Endothelial cell of umbilical vein (primary cell): ENCODE data around the gene OR56B1. TPM values are rescaled to one million over a fixed set of nuclear protein-coding genes. Genes with fewer than 3 reads are reported as not detected.

Experiments used
- BruUV-seq: library from RNA; stranded (reverse); fragments of 400-500 nt; replicated peaks from 2 replicates; lab custom pipeline; 2021; lab: Mats Ljungman, UMichigan
- CTCF ChIA-PET: fragments of 300-600, 350-600 bp; sonication (Branson Sonifier 250); formaldehyde crosslinking; loops from one replicate; lab custom pipeline; 2021; ENCODE audit warnings: antibody characterized with exemption, inconsistent platforms; lab: Charles Lee
- POLR2A ChIA-PET: fragments of 300-600, 350-600 bp; sonication (Branson Sonifier 250); formaldehyde crosslinking; loops from one replicate; lab custom pipeline; 2021; ENCODE audit warnings: antibody characterized with exemption, inconsistent platforms; lab: Charles Lee
- DNase-seq: peaks from one replicate; pipeline ENCODE4 v3.0.0-alpha.2; 2011; ENCODE audit warnings: low read depth, low spot score
- FAIRE-seq: peaks from 2 replicates; lab custom pipeline; 2011; peaks lifted over from hg19 to GRCh38; lab: Jason Lieb, UNC
- H2AFZ ChIP-seq: 2 replicates; pipeline ENCODE4 v1.6.0; 2012; ENCODE audit warnings: low read depth, low read length, control low read depth, inconsistent platforms
- H3K27ac ChIP-seq: 2 replicates; pipeline ENCODE4 v1.5.1; 2011; ENCODE audit warnings: low read depth, mild to moderate bottlenecking, control low read depth, low read length, moderate library complexity; ENCODE audit not compliant: insufficient read depth
- H3K27me3 ChIP-seq, 2 experiments: 2 replicates each; pipeline versions ENCODE4 v1.6.0 to v1.6.1; 2011; ENCODE audit warnings: low read length in 2 of 2, mixed read lengths in 1 of 2; ENCODE audit not compliant: control insufficient read depth in 2 of 2, insufficient read depth in 2 of 2
- H3K36me3 ChIP-seq, 2 experiments: 2 replicates in 1 of 2; 3 replicates in 1 of 2; pipeline ENCODE4 v1.5.1; 2011; ENCODE audit warnings: low read length in 2 of 2, mild to moderate bottlenecking in 1 of 2, moderate library complexity in 1 of 2; ENCODE audit not compliant: control insufficient read depth in 2 of 2, insufficient read depth in 2 of 2; ENCODE audit errors: extremely low read depth in 1 of 2
- H3K4me1 ChIP-seq: 3 replicates; pipeline ENCODE4 v1.5.1; 2011; ENCODE audit warnings: mild to moderate bottlenecking, low read length; ENCODE audit not compliant: control insufficient read depth, insufficient read depth; ENCODE audit errors: extremely low read depth
- H3K4me2 ChIP-seq: 2 replicates; pipeline ENCODE4 v1.6.1; 2011; ENCODE audit warnings: low read length, control low read depth, mixed read lengths; ENCODE audit not compliant: insufficient read depth
- H3K4me3 ChIP-seq, 3 experiments: fragments of 200-600 bp in 1 of 3; sonication (generic), shearing (Covaris generic) in 1 of 3; replicated peaks in 1 of 3; 2 replicates each; pipeline ENCODE4 v1.5.1; 2011 to 2016; ENCODE audit warnings: control low read depth in 3 of 3, low read length in 3 of 3, mild to moderate bottlenecking in 2 of 3, inconsistent platforms in 1 of 3, low read depth in 1 of 3, moderate library complexity in 1 of 3; ENCODE audit not compliant: insufficient read depth in 1 of 3
- H3K79me2 ChIP-seq: 2 replicates; pipeline ENCODE4 v1.6.0; 2012; ENCODE audit warnings: low read length, inconsistent platforms; ENCODE audit not compliant: control insufficient read depth, insufficient read depth
- H3K9ac ChIP-seq: replicated peaks from 2 replicates; pipeline ENCODE3; 2011; ENCODE audit warnings: low read length, control low read depth; ENCODE audit not compliant: insufficient read depth; ENCODE audit errors: extremely low read depth
- H3K9me1 ChIP-seq: replicated peaks from 3 replicates; pipeline ENCODE4 v1.6.0; 2011; ENCODE audit warnings: mild to moderate bottlenecking, low read length; ENCODE audit not compliant: control insufficient read depth, insufficient read depth; ENCODE audit errors: extremely low read depth
- H3K9me3 ChIP-seq: replicated peaks from 2 replicates; pipeline ENCODE4 v1.5.1; 2012; ENCODE audit warnings: low read length, inconsistent platforms; ENCODE audit not compliant: control insufficient read depth, insufficient read depth
- H4K20me1 ChIP-seq: replicated peaks from 2 replicates; pipeline ENCODE3; 2011; ENCODE audit warnings: mild to moderate bottlenecking, low read length; ENCODE audit not compliant: control insufficient read depth, insufficient read depth; ENCODE audit errors: extremely low read depth
- CTCF ChIP-seq, 2 donors: IDR thresholded peaks; 1 replicate in 1 of 2; 2 replicates in 1 of 2; pipeline ENCODE4 v1.5.1; 2011; ENCODE audit warnings: low read length in 2 of 2, mild to moderate bottlenecking in 2 of 2, moderate library complexity in 2 of 2, control low read depth in 1 of 2, inconsistent platforms in 1 of 2, low read depth in 1 of 2; ENCODE audit not compliant: insufficient read depth in 1 of 2; ENCODE audit errors: extremely low read depth in 1 of 2
- EZH2 ChIP-seq: IDR thresholded peaks from 2 replicates; pipeline ENCODE4 v1.6.1; 2012; ENCODE audit warnings: borderline replicate concordance, low read depth, mild to moderate bottlenecking, moderate library complexity, low read length, inconsistent platforms; ENCODE audit not compliant: severe bottlenecking
- FOS ChIP-seq: IDR thresholded peaks from 2 replicates; pipeline ENCODE4 v1.6.1; 2011; ENCODE audit warnings: mild to moderate bottlenecking, low read length, moderate library complexity, borderline replicate concordance; ENCODE audit not compliant: insufficient read depth
- GATA2 ChIP-seq: IDR thresholded peaks from 2 replicates; pipeline ENCODE4 v1.7.0; 2011; ENCODE audit warnings: low read depth, mild to moderate bottlenecking, moderate library complexity, mixed read lengths, low read length; ENCODE audit not compliant: insufficient read length, insufficient read depth
- JUN ChIP-seq: IDR thresholded peaks from 2 replicates; pipeline ENCODE4 v1.6.1; 2011; ENCODE audit warnings: borderline replicate concordance, low read depth; ENCODE audit not compliant: insufficient read length, insufficient read depth
- MYC ChIP-seq: IDR thresholded peaks from one replicate; pipeline ENCODE4 v1.6.1; 2011; ENCODE audit warnings: mild to moderate bottlenecking, low read depth, low read length
- POLR2A ChIP-seq: IDR thresholded peaks from 2 replicates; pipeline ENCODE4 v1.6.1; 2012; ENCODE audit warnings: low read depth, mild to moderate bottlenecking, control low read depth, low read length
- POLR2AphosphoS5 ChIP-seq: IDR thresholded peaks from 2 replicates; pipeline ENCODE4 v1.6.1; 2012; ENCODE audit warnings: low read depth, mild to moderate bottlenecking, control low read depth, low read length, moderate library complexity; ENCODE audit not compliant: insufficient read depth
- dilution Hi-C: fragments of 300-500 bp; cut with MboI; formaldehyde crosslinking; loops from one replicate; pipeline ENCODE4 v1.15.0; 2019; ENCODE audit warnings: low sequenced_read_pairs; ENCODE audit not compliant: extremely low pct_ligation_motif_present
- intact Hi-C: fragments of 100-400 bp; cut with micrococcal nuclease; formaldehyde crosslinking; loops from one replicate; pipeline ENCODE4 v1.10.0; 2022
- polyA plus RNA-seq, 4 experiments: library from polyadenylated mRNA; depleted of rRNA in 3 of 4; stranded (reverse) in 3 of 4; unstranded in 1 of 4; fragments of >200 nt; gene quantifications; 2 replicates each; pipeline versions ENCODE4 v1.2.1 to v1.2.3, GENCODE V29; 2011 to 2012; ENCODE audit warnings: missing spikeins in 1 of 4
- total RNA-seq: library from RNA; stranded (reverse); gene quantifications from 2 replicates; pipeline ENCODE4 v1.2.3, GENCODE V29; 2021
- TF ChIP-seq, protein P1 (sequence below): IDR thresholded peaks from 2 replicates; pipeline ENCODE4 v1.6.1; 2011; ENCODE audit not compliant: insufficient read depth, insufficient read length

The OR56B1 gene
- total and polyA plus RNA-seq, 2 donors (not counting 3 experiments of a cell fraction or from before 2014, with no cell fraction given) = not detected

- H2AFZ ChIP-seq = no peak overlapping the region
- H3K4me2 ChIP-seq = no peak overlapping the region
- no peak overlapping the region for H3K4me3 ChIP-seq
- H3K36me3 ChIP-seq = no peaks in the 10 kb centered on the region
- POLR2A ChIA-PET = no interaction called here
- CTCF ChIA-PET = interaction anchor here (1.5 kb wide), 1 partner anchor 21 kb away, joined by 3 read pairs; no protein-coding TSS in a partner anchor
- intact Hi-C loops = no loop called here
- DNase-seq (no peak), FAIRE-seq (no peak)
- H3K9me1 ChIP-seq = no peaks in the 10 kb centered on the region
- H3K27me3 ChIP-seq = peaks cover 0 to 5% of the 10 kb centered on the region in 2 experiments
- no peaks in the 10 kb centered on the region for H4K20me1 ChIP-seq
- TF ChIP-seq POLR2A (no peak), MYC (no peak), FOS (no peak), JUN (no peak), POLR2AphosphoS5 (no peak), EZH2 (no peak), CTCF (IDR thresholded peaks at IDR 0.05; ENCODE audit: extremely low read depth in 1 of 2, insufficient read depth in 1 of 2, low read depth in 1 of 2, low read length in 2 of 2) (no peak), GATA2 (no peak)
- TF ChIP-seq, protein P1, sequence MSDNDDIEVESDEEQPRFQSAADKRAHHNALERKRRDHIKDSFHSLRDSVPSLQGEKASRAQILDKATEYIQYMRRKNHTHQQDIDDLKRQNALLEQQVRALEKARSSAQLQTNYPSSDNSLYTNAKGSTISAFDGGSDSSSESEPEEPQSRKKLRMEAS = no peak
- H3K9ac ChIP-seq = no peak overlapping the region
- H3K4me1 ChIP-seq = no peaks in the 10 kb centered on the region
- dilution Hi-C loops = no loop called here
- H3K79me2 ChIP-seq = no peaks in the 10 kb centered on the region
- no TSS peak for BruUV-seq
- no peaks in the 10 kb centered on the region for H3K9me3 ChIP-seq
- no peak overlapping the region for H3K27ac ChIP-seq
Measured at GRCh38 chr11:5726351-5726750, 9.9 kb upstream of the OR56B1 start.
